HEK293 (cell line): ENCODE data around the gene SMYD1.

Source experiments
- CTCF ChIP-seq: fragments of 450-650 bp; formaldehyde crosslinking; IDR thresholded peaks from 2 replicates; pipeline ENCODE4 v1.5.1; 2016; ENCODE audit warnings: missing biosample characterization, missing genetic modification characterization
- TCF7L2 ChIP-seq: IDR thresholded peaks from 2 replicates; pipeline ENCODE4 v1.6.1; 2011; ENCODE audit warnings: low read depth, mild to moderate bottlenecking, inconsistent platforms, low read length, moderate library complexity, borderline replicate concordance
- ZBTB11 ChIP-seq: fragments of 450-650 bp; formaldehyde crosslinking; conservative IDR thresholded peaks from 2 replicates; pipeline ENCODE4 v1.5.1; 2016; ENCODE audit warnings: low read depth, missing biosample characterization, missing genetic modification characterization
- ZBTB26 ChIP-seq: fragments of 450-650 bp; formaldehyde crosslinking; optimal IDR thresholded peaks from 2 replicates; pipeline ENCODE3; 2016; ENCODE audit warnings: missing biosample characterization, mild to moderate bottlenecking, missing genetic modification characterization
- ZEB2 ChIP-seq: fragments of 450-650 bp; formaldehyde crosslinking; IDR thresholded peaks from 2 replicates; pipeline ENCODE4 v1.5.1; 2016; ENCODE audit warnings: missing biosample characterization, missing genetic modification characterization
- ZFP37 ChIP-seq: fragments of 450-650 bp; formaldehyde crosslinking; IDR thresholded peaks from 2 replicates; pipeline ENCODE4 v1.5.1; 2016; ENCODE audit warnings: missing biosample characterization, missing genetic modification characterization
- ZNF24 ChIP-seq: fragments of 450-650 bp; formaldehyde crosslinking; IDR thresholded peaks from 2 replicates; pipeline ENCODE4 v1.5.1; 2016; ENCODE audit warnings: missing biosample characterization, missing genetic modification characterization
- ZNF510 ChIP-seq: fragments of 450-650 bp; formaldehyde crosslinking; IDR thresholded peaks from 2 replicates; pipeline ENCODE4 v1.5.1; 2018; ENCODE audit warnings: mild to moderate bottlenecking, missing genetic modification characterization, missing biosample characterization; ENCODE audit not compliant: insufficient replicate concordance
- ZNF600 ChIP-seq: fragments of 450-650 bp; formaldehyde crosslinking; IDR thresholded peaks from 2 replicates; pipeline ENCODE4 v1.5.1; 2016; ENCODE audit warnings: missing biosample characterization, missing genetic modification characterization
- ZNF670 ChIP-seq: fragments of 450-650 bp; formaldehyde crosslinking; IDR thresholded peaks from 2 replicates; pipeline ENCODE4 v1.5.1; 2016; ENCODE audit warnings: missing biosample characterization, missing genetic modification characterization, low read depth

DNA sequence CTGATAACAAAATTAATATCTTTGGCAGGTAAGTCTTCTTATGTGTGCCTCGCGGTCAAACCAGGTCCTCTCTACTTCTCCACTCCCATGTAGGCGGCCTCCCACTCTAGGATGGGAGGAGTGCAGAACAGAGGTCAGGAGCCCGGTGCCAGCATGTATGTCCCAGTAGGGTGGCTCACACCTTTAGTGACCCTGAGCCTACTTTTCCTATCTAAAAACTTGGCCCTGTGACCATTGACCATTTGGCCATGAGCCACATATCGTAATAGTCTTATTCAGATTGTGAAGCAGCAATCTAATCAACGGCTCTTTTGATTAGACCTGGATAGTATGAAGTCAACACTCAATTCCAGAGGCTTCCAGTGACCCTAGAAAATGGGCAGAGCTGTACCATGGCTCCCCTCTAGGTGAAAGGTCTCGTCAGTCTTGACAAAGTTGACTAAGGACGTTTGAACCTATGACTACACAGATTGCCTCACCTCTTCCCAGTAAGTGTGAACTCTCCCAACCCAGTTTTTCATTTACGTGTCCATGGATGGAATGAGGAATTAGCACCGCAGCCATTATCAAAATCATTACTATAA, 77.4 kb downstream of the SMYD1 start:
- TF ChIP-seq ZNF600 (no peak), ZNF670 (tag by site-specific recombination) (no peak), ZFP37 (tag by site-specific recombination) (no peak), CTCF (tag by site-specific recombination) (no peak), ZEB2 (tag by site-specific recombination) (no peak), ZNF510 (tag by site-specific recombination) (no peak), ZBTB11 (tag by site-specific recombination) (no peak), TCF7L2 (no peak), ZNF24 (tag by site-specific recombination) (no peak), ZBTB26 (tag by site-specific recombination) (no peak)
